HEK293 (cell line): ENCODE data around the gene RSPH9.

Experiments used
- GFI1B ChIP-seq: fragments of 450-650 bp; formaldehyde crosslinking; IDR thresholded peaks from 2 replicates; pipeline ENCODE4 v1.5.1; 2016; ENCODE audit warnings: missing biosample characterization, missing genetic modification characterization
- GLIS1 ChIP-seq: fragments of 450-650 bp; formaldehyde crosslinking; IDR thresholded peaks from 2 replicates; pipeline ENCODE4 v1.5.1; 2016; ENCODE audit warnings: missing biosample characterization, missing genetic modification characterization
- HOXA7 ChIP-seq: sonication (generic); formaldehyde crosslinking; IDR thresholded peaks from 2 replicates; pipeline ENCODE4 v1.8.1; 2022; ENCODE audit warnings: missing genetic modification reagents, borderline replicate concordance
- KLF8 ChIP-seq: fragments of 450-650 bp; formaldehyde crosslinking; IDR thresholded peaks from 2 replicates; pipeline ENCODE4 v1.5.1; 2016; ENCODE audit warnings: missing biosample characterization, missing genetic modification characterization
- REPIN1 ChIP-seq: fragments of 450-650 bp; formaldehyde crosslinking; IDR thresholded peaks from 2 replicates; pipeline ENCODE4 v1.5.1; 2017; ENCODE audit warnings: missing biosample characterization, missing genetic modification characterization, low read depth
- SETDB1 ChIP-seq: IDR thresholded peaks from one replicate; pipeline ENCODE4 v1.6.1; 2017; ENCODE audit warnings: mild to moderate bottlenecking, low read length, moderate library complexity, mixed read lengths; ENCODE audit not compliant: insufficient read length
- SP7 ChIP-seq: fragments of 450-650 bp; formaldehyde crosslinking; IDR thresholded peaks from 2 replicates; pipeline ENCODE4 v1.5.1; 2016; ENCODE audit warnings: missing biosample characterization, missing genetic modification characterization
- ZBTB21 ChIP-seq: fragments of 450-650 bp; formaldehyde crosslinking; IDR thresholded peaks from 2 replicates; pipeline ENCODE4 v1.5.1; 2017; ENCODE audit warnings: missing biosample characterization, missing genetic modification characterization
- ZBTB8A ChIP-seq: fragments of 450-650 bp; formaldehyde crosslinking; IDR thresholded peaks from 2 replicates; pipeline ENCODE4 v1.5.1; 2016; ENCODE audit warnings: missing biosample characterization, missing genetic modification characterization
- ZFHX2 ChIP-seq: fragments of 450-650 bp; formaldehyde crosslinking; conservative IDR thresholded peaks from 2 replicates; pipeline ENCODE4 v1.5.1; 2016; ENCODE audit warnings: missing biosample characterization, missing genetic modification characterization
- ZFP37 ChIP-seq: fragments of 450-650 bp; formaldehyde crosslinking; IDR thresholded peaks from 2 replicates; pipeline ENCODE4 v1.5.1; 2016; ENCODE audit warnings: missing biosample characterization, missing genetic modification characterization
- ZNF10 ChIP-seq: fragments of 450-650 bp; formaldehyde crosslinking; IDR thresholded peaks from 2 replicates; pipeline ENCODE4 v1.5.1; 2017; ENCODE audit warnings: missing biosample characterization, missing genetic modification characterization
- ZNF174 ChIP-seq: fragments of 450-650 bp; formaldehyde crosslinking; IDR thresholded peaks from 2 replicates; pipeline ENCODE4 v1.5.0; 2017; ENCODE audit warnings: missing biosample characterization, mild to moderate bottlenecking, missing genetic modification characterization
- ZNF248 ChIP-seq: fragments of 450-650 bp; formaldehyde crosslinking; IDR thresholded peaks from 2 replicates; pipeline ENCODE4 v1.5.1; 2017; ENCODE audit warnings: missing biosample characterization, missing genetic modification characterization
- ZNF341 ChIP-seq: fragments of 450-650 bp; formaldehyde crosslinking; IDR thresholded peaks from 2 replicates; pipeline ENCODE4; 2016; ENCODE audit warnings: low read depth, missing biosample characterization, missing genetic modification characterization
- ZNF404 ChIP-seq: fragments of 450-650 bp; formaldehyde crosslinking; IDR thresholded peaks from 2 replicates; pipeline ENCODE4 v1.5.1; 2017; ENCODE audit warnings: missing biosample characterization, missing genetic modification characterization
- ZNF416 ChIP-seq: fragments of 450-650 bp; formaldehyde crosslinking; IDR thresholded peaks from 2 replicates; pipeline ENCODE4 v1.5.1; 2016; ENCODE audit warnings: missing biosample characterization, missing genetic modification characterization
- ZNF423 ChIP-seq: fragments of 450-650 bp; formaldehyde crosslinking; IDR thresholded peaks from 2 replicates; pipeline ENCODE4 v1.5.1; 2016; ENCODE audit warnings: missing biosample characterization, missing genetic modification characterization
- ZNF521 ChIP-seq: fragments of 450-650 bp; formaldehyde crosslinking; IDR thresholded peaks from 2 replicates; pipeline ENCODE4 v1.5.1; 2017; ENCODE audit warnings: missing biosample characterization, mild to moderate bottlenecking, missing genetic modification characterization
- ZNF529 ChIP-seq: fragments of 450-650 bp; formaldehyde crosslinking; IDR thresholded peaks from 2 replicates; pipeline ENCODE4 v1.5.1; 2017; ENCODE audit warnings: missing genetic modification characterization, missing biosample characterization; ENCODE audit not compliant: insufficient replicate concordance
- ZNF571 ChIP-seq: fragments of 450-650 bp; formaldehyde crosslinking; IDR thresholded peaks from 2 replicates; pipeline ENCODE4 v1.5.0; 2017; ENCODE audit warnings: missing biosample characterization, missing genetic modification characterization
- ZNF654 ChIP-seq: fragments of 450-650 bp; formaldehyde crosslinking; IDR thresholded peaks from 2 replicates; pipeline ENCODE4 v1.5.1; 2016; ENCODE audit warnings: low read depth, missing biosample characterization, missing genetic modification characterization
- ZNF701 ChIP-seq: fragments of 450-650 bp; formaldehyde crosslinking; IDR thresholded peaks from 2 replicates; pipeline ENCODE4 v1.5.1; 2016; ENCODE audit warnings: missing biosample characterization, missing genetic modification characterization
- ZNF777 ChIP-seq: fragments of 450-650 bp; formaldehyde crosslinking; IDR thresholded peaks from 2 replicates; pipeline ENCODE4 v1.5.1; 2017; ENCODE audit warnings: missing biosample characterization, missing genetic modification characterization, borderline replicate concordance
- ZNF791 ChIP-seq: fragments of 450-650 bp; formaldehyde crosslinking; IDR thresholded peaks from 2 replicates; pipeline ENCODE4 v1.5.1; 2016; ENCODE audit warnings: missing biosample characterization, missing genetic modification characterization
- ZSCAN30 ChIP-seq: fragments of 450-650 bp; IDR thresholded peaks from 2 replicates; pipeline ENCODE4 v1.5.1; 2018; ENCODE audit warnings: missing biosample characterization, mild to moderate bottlenecking, missing genetic modification characterization, moderate library complexity
- TF ChIP-seq, protein P1 (sequence below): fragments of 450-650 bp; formaldehyde crosslinking; IDR thresholded peaks from 2 replicates; pipeline ENCODE4 v1.5.1; 2016; ENCODE audit warnings: missing biosample characterization, missing genetic modification characterization, low read depth
- TF ChIP-seq, protein P2 (sequence below): fragments of 450-650 bp; formaldehyde crosslinking; IDR thresholded peaks from 2 replicates; pipeline ENCODE4 v1.5.1; 2017; ENCODE audit warnings: missing biosample characterization, missing genetic modification characterization
- TF ChIP-seq, protein P3 (sequence below): fragments of 450-650 bp; formaldehyde crosslinking; IDR thresholded peaks from 2 replicates; pipeline ENCODE4 v1.5.1; 2016; ENCODE audit warnings: missing biosample characterization, missing genetic modification characterization
- TF ChIP-seq, protein P4 (sequence below): fragments of 450-650 bp; formaldehyde crosslinking; IDR thresholded peaks from 2 replicates; pipeline ENCODE4 v1.5.1; 2016; ENCODE audit warnings: missing biosample characterization, missing genetic modification characterization, low read depth
- TF ChIP-seq, protein P5 (sequence below): fragments of 450-650 bp; formaldehyde crosslinking; IDR thresholded peaks from 2 replicates; pipeline ENCODE4 v1.5.1; 2016; ENCODE audit warnings: missing biosample characterization, missing genetic modification characterization

The RSPH9 gene

DNA sequence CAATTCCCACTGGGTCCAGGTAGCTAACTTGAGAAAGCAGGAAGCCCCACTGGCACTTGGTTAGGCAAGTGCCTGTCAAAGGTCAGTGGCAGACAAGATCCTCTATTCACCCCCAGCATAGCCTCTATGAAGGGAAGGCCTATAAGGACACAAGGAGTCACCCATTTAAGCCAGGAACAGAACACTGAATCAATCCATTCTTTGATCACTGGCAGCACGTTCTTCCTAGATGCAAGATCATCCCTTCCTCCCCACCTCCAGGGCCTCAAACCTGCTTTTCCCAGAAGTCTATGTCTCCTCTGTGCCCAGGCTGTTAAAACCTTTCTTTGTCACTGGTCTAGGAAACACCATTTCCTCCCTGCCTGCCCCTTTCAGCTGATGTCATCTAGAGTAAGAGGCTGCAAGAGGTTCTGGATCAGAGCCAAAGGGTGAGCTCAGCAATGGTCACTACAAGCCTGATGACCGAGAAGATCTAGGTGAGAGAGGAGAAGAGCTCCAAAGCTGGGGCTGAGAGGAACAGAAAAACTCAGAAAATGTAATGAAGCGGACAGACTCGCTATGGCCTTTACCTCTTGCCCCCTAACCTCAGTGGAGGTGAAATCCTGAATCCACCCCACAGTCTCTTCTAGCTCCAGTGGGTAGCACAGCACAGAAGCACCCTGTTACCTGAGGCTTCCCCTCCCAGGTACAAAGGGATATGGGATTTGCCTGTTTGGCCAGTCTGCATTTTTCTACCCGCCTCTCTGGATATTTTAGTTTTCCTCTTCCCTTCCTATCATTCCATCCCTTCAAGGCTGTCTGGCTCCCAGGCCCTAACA lies 17.6 kb upstream of the RSPH9 start (continued):
- TF ChIP-seq, protein P1, sequence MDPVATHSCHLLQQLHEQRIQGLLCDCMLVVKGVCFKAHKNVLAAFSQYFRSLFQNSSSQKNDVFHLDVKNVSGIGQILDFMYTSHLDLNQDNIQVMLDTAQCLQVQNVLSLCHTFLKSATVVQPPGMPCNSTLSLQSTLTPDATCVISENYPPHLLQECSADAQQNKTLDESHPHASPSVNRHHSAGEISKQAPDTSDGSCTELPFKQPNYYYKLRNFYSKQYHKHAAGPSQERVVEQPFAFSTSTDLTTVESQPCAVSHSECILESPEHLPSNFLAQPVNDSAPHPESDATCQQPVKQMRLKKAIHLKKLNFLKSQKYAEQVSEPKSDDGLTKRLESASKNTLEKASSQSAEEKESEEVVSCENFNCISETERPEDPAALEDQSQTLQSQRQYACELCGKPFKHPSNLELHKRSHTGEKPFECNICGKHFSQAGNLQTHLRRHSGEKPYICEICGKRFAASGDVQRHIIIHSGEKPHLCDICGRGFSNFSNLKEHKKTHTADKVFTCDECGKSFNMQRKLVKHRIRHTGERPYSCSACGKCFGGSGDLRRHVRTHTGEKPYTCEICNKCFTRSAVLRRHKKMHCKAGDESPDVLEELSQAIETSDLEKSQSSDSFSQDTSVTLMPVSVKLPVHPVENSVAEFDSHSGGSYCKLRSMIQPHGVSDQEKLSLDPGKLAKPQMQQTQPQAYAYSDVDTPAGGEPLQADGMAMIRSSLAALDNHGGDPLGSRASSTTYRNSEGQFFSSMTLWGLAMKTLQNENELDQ (tag by site-specific recombination), result no peak
- no peak for TF ChIP-seq GFI1B
- TF ChIP-seq, protein P2, sequence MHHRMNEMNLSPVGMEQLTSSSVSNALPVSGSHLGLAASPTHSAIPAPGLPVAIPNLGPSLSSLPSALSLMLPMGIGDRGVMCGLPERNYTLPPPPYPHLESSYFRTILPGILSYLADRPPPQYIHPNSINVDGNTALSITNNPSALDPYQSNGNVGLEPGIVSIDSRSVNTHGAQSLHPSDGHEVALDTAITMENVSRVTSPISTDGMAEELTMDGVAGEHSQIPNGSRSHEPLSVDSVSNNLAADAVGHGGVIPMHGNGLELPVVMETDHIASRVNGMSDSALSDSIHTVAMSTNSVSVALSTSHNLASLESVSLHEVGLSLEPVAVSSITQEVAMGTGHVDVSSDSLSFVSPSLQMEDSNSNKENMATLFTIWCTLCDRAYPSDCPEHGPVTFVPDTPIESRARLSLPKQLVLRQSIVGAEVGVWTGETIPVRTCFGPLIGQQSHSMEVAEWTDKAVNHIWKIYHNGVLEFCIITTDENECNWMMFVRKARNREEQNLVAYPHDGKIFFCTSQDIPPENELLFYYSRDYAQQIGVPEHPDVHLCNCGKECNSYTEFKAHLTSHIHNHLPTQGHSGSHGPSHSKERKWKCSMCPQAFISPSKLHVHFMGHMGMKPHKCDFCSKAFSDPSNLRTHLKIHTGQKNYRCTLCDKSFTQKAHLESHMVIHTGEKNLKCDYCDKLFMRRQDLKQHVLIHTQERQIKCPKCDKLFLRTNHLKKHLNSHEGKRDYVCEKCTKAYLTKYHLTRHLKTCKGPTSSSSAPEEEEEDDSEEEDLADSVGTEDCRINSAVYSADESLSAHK, result no peak
- no peak for TF ChIP-seq ZNF777 (tag by site-specific recombination)
- peak; percentile 63 for TF ChIP-seq ZSCAN30 (tag by site-specific recombination)
- TF ChIP-seq ZNF10, result no peak
- no peak for TF ChIP-seq ZNF521
- TF ChIP-seq ZNF416 (tag by site-specific recombination), result no peak
- TF ChIP-seq ZNF701 (tag by site-specific recombination), result no peak
- no peak for TF ChIP-seq SETDB1
- no peak for TF ChIP-seq ZNF174 (tag by site-specific recombination)
- peak; percentile 85 for TF ChIP-seq SP7
- no peak for TF ChIP-seq REPIN1 (tag by site-specific recombination)
- TF ChIP-seq, protein P3, sequence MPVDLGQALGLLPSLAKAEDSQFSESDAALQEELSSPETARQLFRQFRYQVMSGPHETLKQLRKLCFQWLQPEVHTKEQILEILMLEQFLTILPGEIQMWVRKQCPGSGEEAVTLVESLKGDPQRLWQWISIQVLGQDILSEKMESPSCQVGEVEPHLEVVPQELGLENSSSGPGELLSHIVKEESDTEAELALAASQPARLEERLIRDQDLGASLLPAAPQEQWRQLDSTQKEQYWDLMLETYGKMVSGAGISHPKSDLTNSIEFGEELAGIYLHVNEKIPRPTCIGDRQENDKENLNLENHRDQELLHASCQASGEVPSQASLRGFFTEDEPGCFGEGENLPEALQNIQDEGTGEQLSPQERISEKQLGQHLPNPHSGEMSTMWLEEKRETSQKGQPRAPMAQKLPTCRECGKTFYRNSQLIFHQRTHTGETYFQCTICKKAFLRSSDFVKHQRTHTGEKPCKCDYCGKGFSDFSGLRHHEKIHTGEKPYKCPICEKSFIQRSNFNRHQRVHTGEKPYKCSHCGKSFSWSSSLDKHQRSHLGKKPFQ, result no peak
- no peak for TF ChIP-seq ZFP37 (tag by site-specific recombination)
- peak; percentile 64 for TF ChIP-seq ZNF341 (tag by site-specific recombination)
- TF ChIP-seq ZFHX2 (tag by site-specific recombination), result no peak
- peak; percentile 22; the same call in 1 of the 2 replicates for TF ChIP-seq GLIS1
- TF ChIP-seq ZNF654 (tag by site-specific recombination), result no peak
- no peak for TF ChIP-seq ZNF248 (tag by site-specific recombination)
- TF ChIP-seq HOXA7 (CRISPR knock-in tag), result no peak
- TF ChIP-seq KLF8 (tag by site-specific recombination), result peak; percentile 31; the same call in 1 of the 2 replicates
- TF ChIP-seq ZNF791, result no peak
- TF ChIP-seq ZNF529 (tag by site-specific recombination), result no peak
- no peak for TF ChIP-seq ZNF423 (tag by site-specific recombination)
- TF ChIP-seq, protein P4, sequence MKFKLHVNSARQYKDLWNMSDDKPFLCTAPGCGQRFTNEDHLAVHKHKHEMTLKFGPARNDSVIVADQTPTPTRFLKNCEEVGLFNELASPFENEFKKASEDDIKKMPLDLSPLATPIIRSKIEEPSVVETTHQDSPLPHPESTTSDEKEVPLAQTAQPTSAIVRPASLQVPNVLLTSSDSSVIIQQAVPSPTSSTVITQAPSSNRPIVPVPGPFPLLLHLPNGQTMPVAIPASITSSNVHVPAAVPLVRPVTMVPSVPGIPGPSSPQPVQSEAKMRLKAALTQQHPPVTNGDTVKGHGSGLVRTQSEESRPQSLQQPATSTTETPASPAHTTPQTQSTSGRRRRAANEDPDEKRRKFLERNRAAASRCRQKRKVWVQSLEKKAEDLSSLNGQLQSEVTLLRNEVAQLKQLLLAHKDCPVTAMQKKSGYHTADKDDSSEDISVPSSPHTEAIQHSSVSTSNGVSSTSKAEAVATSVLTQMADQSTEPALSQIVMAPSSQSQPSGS, result peak; percentile 95
- TF ChIP-seq ZNF571 (tag by site-specific recombination), result no peak
- 0 out of 2 replicates have a peak, but pooled peaks have one; percentile 16 for TF ChIP-seq ZBTB8A (tag by site-specific recombination)
- TF ChIP-seq, protein P5, sequence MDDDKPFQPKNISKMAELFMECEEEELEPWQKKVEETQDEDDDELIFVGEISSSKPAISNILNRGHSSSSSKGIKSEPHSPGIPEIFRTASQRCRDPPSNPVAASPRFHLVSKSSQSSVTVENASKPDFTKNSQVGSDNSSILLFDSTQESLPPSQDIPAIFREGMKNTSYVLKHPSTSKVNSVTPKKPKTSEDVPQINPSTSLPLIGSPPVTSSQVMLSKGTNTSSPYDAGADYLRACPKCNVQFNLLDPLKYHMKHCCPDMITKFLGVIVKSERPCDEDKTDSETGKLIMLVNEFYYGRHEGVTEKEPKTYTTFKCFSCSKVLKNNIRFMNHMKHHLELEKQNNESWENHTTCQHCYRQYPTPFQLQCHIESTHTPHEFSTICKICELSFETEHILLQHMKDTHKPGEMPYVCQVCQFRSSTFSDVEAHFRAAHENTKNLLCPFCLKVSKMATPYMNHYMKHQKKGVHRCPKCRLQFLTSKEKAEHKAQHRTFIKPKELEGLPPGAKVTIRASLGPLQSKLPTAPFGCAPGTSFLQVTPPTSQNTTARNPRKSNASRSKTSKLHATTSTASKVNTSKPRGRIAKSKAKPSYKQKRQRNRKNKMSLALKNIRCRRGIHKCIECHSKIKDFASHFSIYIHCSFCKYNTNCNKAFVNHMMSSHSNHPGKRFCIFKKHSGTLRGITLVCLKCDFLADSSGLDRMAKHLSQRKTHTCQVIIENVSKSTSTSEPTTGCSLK (tag by site-specific recombination), result no peak
- no peak for TF ChIP-seq ZNF404
- TF ChIP-seq ZBTB21 (tag by site-specific recombination), result peak; percentile 87
